MM.1S (cell line): ENCODE results near the gene ADAMTS12.

ENCODE experiments used
- DNase-seq: peaks from one replicate; pipeline ENCODE4 v3.0.0-alpha.2; 2015
- H2AFZ ChIP-seq: fragments of 300-600 bp; sonication (generic); 2 replicates; pipeline ENCODE4 v1.6.0; 2016; ENCODE audit warnings: antibody characterized with exemption, low read length
- H3F3A ChIP-seq: fragments of 300-600 bp; sonication (generic); 2 replicates; pipeline ENCODE4 v1.6.1; 2016; ENCODE audit warnings: mild to moderate bottlenecking, antibody characterized with exemption, low read length, moderate library complexity, mixed read lengths; ENCODE audit not compliant: insufficient read depth
- H3K27ac ChIP-seq: fragments of 300-600 bp; sonication (generic); 2 replicates; pipeline ENCODE4 v1.5.1; 2016; ENCODE audit warnings: mild to moderate bottlenecking, low read length
- H3K27me3 ChIP-seq: fragments of 300-600 bp; sonication (generic); replicated peaks from 2 replicates; pipeline ENCODE4 v1.6.0; 2016; ENCODE audit warnings: low read length; ENCODE audit not compliant: insufficient read depth
- H3K36me3 ChIP-seq: fragments of 300-600 bp; sonication (generic); replicated peaks from 2 replicates; pipeline ENCODE4 v1.6.1; 2016; ENCODE audit warnings: mild to moderate bottlenecking, low read length, mixed read lengths; ENCODE audit not compliant: insufficient read depth
- H3K4me1 ChIP-seq: fragments of 300-600 bp; sonication (generic); 2 replicates; pipeline ENCODE4 v1.6.1; 2016; ENCODE audit warnings: low read length, mixed read lengths
- H3K4me2 ChIP-seq: fragments of 300-600 bp; sonication (generic); 2 replicates; pipeline ENCODE4 v1.6.0; 2016; ENCODE audit warnings: low read depth, low read length
- H3K4me3 ChIP-seq: fragments of 300-600 bp; sonication (generic); 2 replicates; pipeline ENCODE4 v1.5.1; 2016; ENCODE audit warnings: low read length, mixed read lengths
- H3K79me2 ChIP-seq: fragments of 300-600 bp; sonication (generic); 2 replicates; pipeline ENCODE4 v1.6.1; 2016; ENCODE audit warnings: mixed run types, low read length, mixed read lengths
- H3K9ac ChIP-seq: fragments of 300-600 bp; sonication (generic); 2 replicates; pipeline ENCODE4 v1.6.1; 2016; ENCODE audit warnings: low read length, mixed read lengths
- H3K9me2 ChIP-seq: fragments of 300-600 bp; sonication (generic); replicated peaks from 2 replicates; pipeline ENCODE4 v1.6.1; 2016; ENCODE audit warnings: mild to moderate bottlenecking, low read length, mixed read lengths; ENCODE audit not compliant: insufficient read depth
- H3K9me3 ChIP-seq: fragments of 300-600 bp; sonication (generic); replicated peaks from 2 replicates; pipeline ENCODE4 v1.6.1; 2016; ENCODE audit warnings: mild to moderate bottlenecking, low read length, mixed read lengths; ENCODE audit not compliant: insufficient read depth
- H4K20me1 ChIP-seq: fragments of 300-600 bp; sonication (generic); 2 replicates; pipeline ENCODE4 v1.6.1; 2016; ENCODE audit warnings: mild to moderate bottlenecking, low read length, moderate library complexity, mixed read lengths; ENCODE audit not compliant: insufficient read depth
- CTCF ChIP-seq: fragments of 300-600 bp; sonication (generic); IDR thresholded peaks from 2 replicates; pipeline ENCODE4 v1.5.1; 2016; ENCODE audit warnings: antibody characterized with exemption, low read length, mixed read lengths
- EZH2 ChIP-seq: fragments of 300-600 bp; sonication (generic); optimal IDR thresholded peaks from 2 replicates; pipeline ENCODE3; 2017; ENCODE audit warnings: low read depth, mild to moderate bottlenecking, antibody characterized with exemption, low read length, mixed read lengths
- EZH2phosphoT487 ChIP-seq: fragments of 300-600 bp; sonication (generic); IDR thresholded peaks from 2 replicates; pipeline ENCODE4 v1.6.1; 2018; ENCODE audit warnings: antibody characterized with exemption, low read length

ADAMTS12 gene

GRCh38 chr5:33692980-33693379 is 198.8 kb downstream of the ADAMTS12 start:
- Histone ChIP-seq H3F3A (no peaks in the 10 kb centered on the region), H3K4me3 (no peak overlapping the region), H3K36me3 (no peaks in the 10 kb centered on the region), H3K27me3 (no peaks in the 10 kb centered on the region), H4K20me1 (no peaks in the 10 kb centered on the region), H3K4me2 (no peak overlapping the region), H3K4me1 (no peaks in the 10 kb centered on the region), H2AFZ (no peak overlapping the region), H3K27ac (no peak overlapping the region), H3K9me2 (no peaks in the 10 kb centered on the region), H3K9me3 (no peaks in the 10 kb centered on the region), H3K79me2 (no peaks in the 10 kb centered on the region), H3K9ac (no peak overlapping the region)
- DNase-seq: no peak
- no peak for TF ChIP-seq EZH2
- TF ChIP-seq EZH2phosphoT487: no peak
- no peak for TF ChIP-seq CTCF

GRCh38 chr5:33691856-33692255 is 199.9 kb downstream of the ADAMTS12 start:
- no peaks in the 10 kb centered on the region for H3K79me2 ChIP-seq
- DNase-seq: no peak
- no peaks in the 10 kb centered on the region for H3K36me3 ChIP-seq
- H3K27ac ChIP-seq: no peak overlapping the region
- no peak overlapping the region for H3K9ac ChIP-seq
- no peak overlapping the region for H2AFZ ChIP-seq
- no peaks in the 10 kb centered on the region for H3K9me2 ChIP-seq
- no peak overlapping the region for H3K4me2 ChIP-seq
- H3K4me3 ChIP-seq: no peak overlapping the region
- no peaks in the 10 kb centered on the region for H3K4me1 ChIP-seq
- H3F3A ChIP-seq: no peaks in the 10 kb centered on the region
- H3K27me3 ChIP-seq: no peaks in the 10 kb centered on the region
- no peaks in the 10 kb centered on the region for H3K9me3 ChIP-seq
- H4K20me1 ChIP-seq: no peaks in the 10 kb centered on the region
- TF ChIP-seq EZH2phosphoT487 (no peak), EZH2 (no peak), CTCF (no peak)

- no peak overlapping the region for H3K4me3 ChIP-seq
- DNase-seq: no peak
- no peaks in the 10 kb centered on the region for H3K36me3 ChIP-seq
- no peaks in the 10 kb centered on the region for H3K9me3 ChIP-seq
- H3F3A ChIP-seq: no peaks in the 10 kb centered on the region
- no peaks in the 10 kb centered on the region for H3K9me2 ChIP-seq
- TF ChIP-seq EZH2 (no peak), CTCF (no peak), EZH2phosphoT487 (no peak)
- H4K20me1 ChIP-seq: no peaks in the 10 kb centered on the region
- no peak overlapping the region for H3K9ac ChIP-seq
- no peak overlapping the region for H3K4me2 ChIP-seq
- no peaks in the 10 kb centered on the region for H3K4me1 ChIP-seq
- no peaks in the 10 kb centered on the region for H3K79me2 ChIP-seq
- H3K27me3 ChIP-seq: no peaks in the 10 kb centered on the region
- H3K27ac ChIP-seq: no peak overlapping the region
- H2AFZ ChIP-seq: no peak overlapping the region
These were observed 201.2 kb downstream of the ADAMTS12 start for GRCh38 chr5:33690374-33691135.
